Activated CD4-positive, alpha-beta memory T cell treated with anti-CD3 and anti-CD28 coated beads, Interleukin-2, amount 10 ng/mL, durations not matched to agents 7 days and 5 days (primary cell): ENCODE data around the gene MOSPD3. TPM values are rescaled to one million over a fixed set of nuclear protein-coding genes. Genes with fewer than 3 reads are reported as not detected.
A peak's percentile ranks its signal among the peaks of the same experiment; 100 is the strongest.
"Not testable (repeated sequence)": the region's sequence is repeated elsewhere in the genome, so short reads cannot be mapped to it uniquely, and the experiment has no call there.

Experiments used
- CTCF ChIA-PET: fragments of 350-600 bp; sonication (Branson Sonifier 250); formaldehyde crosslinking; loops from one replicate; lab custom pipeline; 2021; ENCODE audit warnings: antibody characterized with exemption, inconsistent platforms; lab: Charles Lee
- POLR2A ChIA-PET: fragments of 350-600 bp; sonication (Branson Sonifier 250); formaldehyde crosslinking; loops from one replicate; lab custom pipeline; 2021; ENCODE audit warnings: antibody characterized with exemption; lab: Charles Lee
- DNase-seq: peaks from one replicate; pipeline ENCODE4 v3.0.0-alpha.2; 2020
- H3K27ac Mint-ChIP-seq: one replicate; pipeline ENCODE4 v1.8.0; 2021; ENCODE audit warnings: mild to moderate bottlenecking, mixed read lengths
- H3K27me3 Mint-ChIP-seq: one replicate; pipeline ENCODE4 v1.8.0; 2021; ENCODE audit warnings: mixed read lengths
- H3K36me3 Mint-ChIP-seq: one replicate; pipeline ENCODE4 v1.8.0; 2021; ENCODE audit warnings: low read depth, mixed read lengths
- H3K4me1 Mint-ChIP-seq: one replicate; pipeline ENCODE4 v1.8.0; 2021; ENCODE audit warnings: mixed read lengths
- H3K4me3 Mint-ChIP-seq: one replicate; pipeline ENCODE4 v1.8.0; 2021; ENCODE audit warnings: mild to moderate bottlenecking, mixed read lengths
- H3K9me3 Mint-ChIP-seq: one replicate; pipeline ENCODE4 v1.8.0; 2021; ENCODE audit warnings: mixed read lengths
- total RNA-seq, 2 experiments: library from RNA; stranded (reverse); gene quantifications; one replicate each; pipeline ENCODE4 v1.2.3, GENCODE V29; 2021

Gene MOSPD3
- 10 to 100 TPM; 47.2 to 53.3 TPM for total RNA-seq

- peak within 1 kb of the TSS; percentile 99 for H3K27ac Mint-ChIP-seq
- peaks cover 2% of the 10 kb centered on the region for H3K27me3 Mint-ChIP-seq
- ChIA-PET CTCF (interaction anchor here (0.9 to 11.9 kb wide), 17 partner anchors 10 to 263 kb away, joined by 3 to 163 read pairs (median 5); partner anchors contain the start of genes FBXO24, LRCH4, POP7 and SRRT), POLR2A (interaction anchor here (0.6 to 8.1 kb wide), 26 partner anchors 9 to 275 kb away, joined by 3 to 140 read pairs (median 5); partner anchors contain the start of genes FBXO24, GNB2, LRCH4 and MEPCE)
- peak; percentile 98 for DNase-seq
- no peaks in the 10 kb centered on the region for H3K9me3 Mint-ChIP-seq
- H3K36me3 Mint-ChIP-seq = peaks cover 15% of the 10 kb centered on the region
- H3K4me3 Mint-ChIP-seq = peak within 1 kb of the TSS; percentile 95
- peaks cover 26% of the 10 kb centered on the region for H3K4me1 Mint-ChIP-seq
Observed at GRCh38 chr7:100611983-100612729, at the start of gene MOSPD3. Gene MOSPD3 (plus strand): TSS chr7:100612540. CDS start chr7:100612792, 252 bp downstream.

DNA sequence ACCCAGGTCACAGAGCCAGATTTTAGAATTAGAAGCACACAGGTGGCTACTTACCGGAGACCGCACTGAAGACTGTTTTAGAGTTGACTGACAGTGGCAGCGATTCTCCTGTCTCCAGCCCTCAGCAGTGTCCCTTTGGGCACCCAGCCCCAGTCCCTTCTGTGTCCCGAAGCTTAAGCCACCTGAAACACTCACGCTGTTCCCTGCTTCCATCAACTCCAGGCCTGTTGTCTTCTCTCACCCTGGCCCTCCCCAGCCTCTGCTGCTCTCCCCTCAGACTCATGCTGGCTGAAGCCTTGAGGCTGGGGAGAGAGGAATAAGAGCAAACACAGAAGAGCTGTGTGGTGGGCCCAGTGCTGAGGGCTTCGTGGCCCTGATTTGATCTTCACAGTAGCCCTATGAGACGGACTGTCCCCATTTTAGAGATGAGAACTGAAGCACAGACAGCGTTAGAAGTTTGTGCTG is 49.2 kb upstream of the MOSPD3 start:
- POLR2A ChIA-PET = interaction anchor here (0.8 to 2.6 kb wide), 2 partner anchors 23 to 85 kb away, joined by 4 to 12 read pairs; partner anchors contain the start of genes FBXO24 and LRCH4

DNA sequence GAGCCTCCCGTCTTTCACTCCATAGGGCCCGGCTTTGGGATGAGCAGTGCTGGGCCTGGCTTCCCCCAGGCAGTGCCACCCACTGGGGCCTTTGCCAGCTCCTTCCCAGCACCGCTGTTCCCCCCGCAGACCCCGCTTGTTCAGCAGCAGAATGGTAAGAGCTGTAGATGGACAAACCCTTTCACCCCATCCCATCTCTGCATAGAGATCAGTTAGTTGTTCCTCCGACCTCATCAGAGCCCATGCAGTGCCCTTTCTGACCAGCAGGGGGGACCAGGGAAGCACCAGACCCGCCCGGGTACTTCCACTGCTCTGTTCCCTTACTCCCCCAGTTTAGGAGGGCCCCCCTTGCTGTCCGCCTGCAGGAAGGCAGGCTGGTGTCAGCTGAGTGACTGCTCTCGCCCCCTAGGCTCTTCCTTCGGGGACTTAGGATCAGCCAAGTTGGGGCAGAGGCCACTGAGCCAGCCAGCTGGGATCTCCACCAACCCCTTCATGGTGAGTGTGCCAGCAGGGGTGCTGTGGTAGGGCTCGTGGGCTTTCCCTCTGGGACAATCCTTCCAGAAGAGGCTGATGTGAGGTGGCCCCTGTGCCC is 48.4 kb upstream of the MOSPD3 start:
- H3K9me3 Mint-ChIP-seq = no peaks in the 10 kb centered on the region
- no peaks in the 10 kb centered on the region for H3K27me3 Mint-ChIP-seq
- peaks cover 28% of the 10 kb centered on the region for H3K4me1 Mint-ChIP-seq
- CTCF ChIA-PET = interaction anchor here (0.7 to 11.1 kb wide), 21 partner anchors 9 to 287 kb away, joined by 3 to 144 read pairs (median 4); partner anchors contain the start of genes AGFG2, FBXO24, GIGYF1 and LRCH4
- peak; percentile 83 for DNase-seq
- POLR2A ChIA-PET = interaction anchor here (0.8 to 2.6 kb wide), 5 partner anchors 19 to 141 kb away, joined by 3 to 12 read pairs (median 4); partner anchors contain the start of genes FBXO24, LRCH4 and POP7
- peak overlapping the region; percentile 49 for H3K27ac Mint-ChIP-seq
- no peak overlapping the region for H3K4me3 Mint-ChIP-seq
- peaks cover 25% of the 10 kb centered on the region for H3K36me3 Mint-ChIP-seq

More for the DNA sequence above, 49.2 kb upstream of the MOSPD3 start:
- no peak for DNase-seq
- H3K4me1 Mint-ChIP-seq = peaks cover 22% of the 10 kb centered on the region
- CTCF ChIA-PET = interaction anchor here (0.8 to 11.1 kb wide), 12 partner anchors 8 to 163 kb away, joined by 3 to 144 read pairs (median 6); partner anchors contain the start of genes AGFG2, FBXO24, GIGYF1 and LRCH4
- no peak overlapping the region for H3K4me3 Mint-ChIP-seq
- H3K9me3 Mint-ChIP-seq = no peaks in the 10 kb centered on the region
- H3K36me3 Mint-ChIP-seq = peaks cover 25% of the 10 kb centered on the region
- no peaks in the 10 kb centered on the region for H3K27me3 Mint-ChIP-seq
- H3K27ac Mint-ChIP-seq = no peak overlapping the region

GRCh38 chr7:100564405-100564804 is 47.9 kb upstream of the MOSPD3 start:
- not testable (repeated sequence) for H3K9me3 Mint-ChIP-seq, DNase-seq, H3K4me3 Mint-ChIP-seq, H3K27ac Mint-ChIP-seq, H3K27me3 Mint-ChIP-seq
- peaks cover 25% of the 10 kb centered on the region for H3K36me3 Mint-ChIP-seq
- H3K4me1 Mint-ChIP-seq = peaks cover 30% of the 10 kb centered on the region
- ChIA-PET POLR2A (interaction anchor here (1.0 to 2.6 kb wide), 5 partner anchors 19 to 141 kb away, joined by 3 to 12 read pairs (median 3); partner anchors contain the start of genes FBXO24, LRCH4 and POP7), CTCF (interaction anchor here (0.6 to 11.1 kb wide), 21 partner anchors 9 to 286 kb away, joined by 3 to 144 read pairs (median 4); partner anchors contain the start of genes AGFG2, FBXO24, GIGYF1 and LRCH4)

GRCh38 chr7:100565133-100565571 is 47.2 kb upstream of the MOSPD3 start:
- ChIA-PET POLR2A (interaction anchor here (0.6 to 2.6 kb wide), 5 partner anchors 18 to 140 kb away, joined by 3 to 12 read pairs (median 3); partner anchors contain the start of genes FBXO24, LRCH4 and POP7), CTCF (interaction anchor here (0.6 to 11.1 kb wide), 14 partner anchors 10 to 285 kb away, joined by 3 to 144 read pairs (median 6); partner anchors contain the start of genes AGFG2, FBXO24, GIGYF1 and LRCH4)
- Mint-ChIP-seq H3K27ac (no peak overlapping the region), H3K4me3 (no peak overlapping the region), H3K36me3 (peaks cover 23% of the 10 kb centered on the region), H3K9me3 (no peaks in the 10 kb centered on the region), H3K27me3 (no peaks in the 10 kb centered on the region), H3K4me1 (peaks cover 34% of the 10 kb centered on the region)
- no peak for DNase-seq

DNA sequence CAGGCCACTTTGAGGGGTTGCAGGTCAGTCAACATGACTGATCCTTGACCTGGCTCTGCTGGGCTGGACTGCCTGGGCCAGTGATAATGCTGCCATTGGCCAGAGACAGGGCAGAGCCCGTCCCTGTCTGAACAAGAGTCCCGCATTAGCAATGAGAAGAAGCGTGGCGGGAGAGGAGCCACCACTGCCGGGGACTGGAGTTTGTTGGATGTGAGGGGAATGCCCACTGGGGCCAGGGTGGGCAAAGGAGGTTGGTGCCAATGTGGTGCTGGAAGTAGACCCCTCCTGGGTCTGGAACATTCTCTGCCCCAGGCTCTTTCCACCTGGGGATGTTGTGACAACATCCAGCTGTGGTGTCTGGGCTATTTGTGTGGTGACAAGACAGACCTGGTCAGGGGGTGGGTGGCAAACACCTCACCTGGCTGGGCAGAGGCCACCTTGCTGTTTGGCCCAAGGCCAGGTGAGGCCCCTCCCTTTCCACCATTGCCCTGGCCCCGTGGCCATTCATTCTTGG is 46.3 kb upstream of the MOSPD3 start:
- Mint-ChIP-seq H3K27me3 (no peaks in the 10 kb centered on the region), H3K9me3 (no peaks in the 10 kb centered on the region), H3K36me3 (peaks cover 19% of the 10 kb centered on the region), H3K4me1 (peaks cover 41% of the 10 kb centered on the region), H3K27ac (no peak overlapping the region), H3K4me3 (no peak overlapping the region)
- POLR2A ChIA-PET = interaction anchor here (0.6 to 2.0 kb wide), 7 partner anchors 15 to 91 kb away, joined by 3 to 7 read pairs (median 4); partner anchors contain the start of genes AGFG2, FBXO24 and LRCH4
- no peak for DNase-seq
- CTCF ChIA-PET = interaction anchor here (1.0 to 11.1 kb wide), 8 partner anchors 20 to 139 kb away, joined by 5 to 144 read pairs (median 6); partner anchors contain the start of genes FBXO24, GIGYF1, LRCH4 and POP7

- CTCF ChIA-PET = interaction anchor here (1.5 kb wide), 1 partner anchor 139 kb away, joined by 6 read pairs; the partner anchor contains the start of gene POP7
- H3K9me3 Mint-ChIP-seq = no peaks in the 10 kb centered on the region
- H3K27me3 Mint-ChIP-seq = no peaks in the 10 kb centered on the region
- DNase-seq = no peak
- POLR2A ChIA-PET = interaction anchor here (0.9 to 2.0 kb wide), 9 partner anchors 14 to 113 kb away, joined by 3 to 7 read pairs (median 4); partner anchors contain the start of genes AGFG2, FBXO24, LRCH4 and TSC22D4
- H3K36me3 Mint-ChIP-seq = peaks cover 21% of the 10 kb centered on the region
- peaks cover 50% of the 10 kb centered on the region for H3K4me1 Mint-ChIP-seq
- H3K4me3 Mint-ChIP-seq = no peak overlapping the region
- peak overlapping the region; percentile 16 for H3K27ac Mint-ChIP-seq
Observed at GRCh38 chr7:100567031-100567730, 45.2 kb upstream of the MOSPD3 start.

DNA sequence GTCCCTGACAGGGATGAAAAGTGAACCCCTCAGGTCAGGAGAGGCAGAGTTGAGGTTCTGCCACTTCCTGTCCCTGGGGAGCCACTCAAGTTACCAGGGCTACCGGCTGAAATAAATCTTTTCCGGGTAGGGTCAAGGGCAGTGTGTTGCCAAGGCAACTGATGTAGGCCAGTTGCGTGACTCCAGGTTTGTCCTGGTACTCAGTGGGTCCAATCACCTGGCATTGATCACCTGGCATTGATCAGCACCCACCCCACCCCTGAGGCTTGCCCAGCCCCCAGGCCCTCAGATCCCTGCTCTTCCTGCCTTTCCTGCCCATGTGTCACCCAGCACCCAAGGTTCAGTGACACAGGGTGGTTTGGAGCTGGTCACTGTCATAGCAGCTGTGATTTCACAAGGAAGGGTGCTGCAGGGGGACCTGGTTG is 44.6 kb upstream of the MOSPD3 start:
- H3K27me3 Mint-ChIP-seq = no peaks in the 10 kb centered on the region
- H3K27ac Mint-ChIP-seq = peak overlapping the region; percentile 40
- no peak for DNase-seq
- POLR2A ChIA-PET = interaction anchor here (1.0 to 2.0 kb wide), 7 partner anchors 16 to 112 kb away, joined by 3 to 7 read pairs (median 4); partner anchors contain the start of genes AGFG2, FBXO24, LRCH4 and TSC22D4
- no peaks in the 10 kb centered on the region for H3K9me3 Mint-ChIP-seq
- H3K4me1 Mint-ChIP-seq = peaks cover 50% of the 10 kb centered on the region
- CTCF ChIA-PET = interaction anchor here (1.5 kb wide), 1 partner anchor 138 kb away, joined by 6 read pairs; the partner anchor contains the start of gene POP7
- H3K4me3 Mint-ChIP-seq = no peak overlapping the region
- H3K36me3 Mint-ChIP-seq = peaks cover 17% of the 10 kb centered on the region

- ChIA-PET CTCF (interaction anchor here (0.7 to 1.6 kb wide), 5 partner anchors 8 to 137 kb away, joined by 3 to 8 read pairs (median 5); partner anchors contain the start of genes FBXO24, LRCH4 and POP7), POLR2A (interaction anchor here (0.7 to 2.0 kb wide), 9 partner anchors 15 to 137 kb away, joined by 3 to 10 read pairs (median 5); partner anchors contain the start of genes AGFG2, FBXO24, LRCH4 and POP7)
- Mint-ChIP-seq H3K4me1 (peaks cover 50% of the 10 kb centered on the region), H3K9me3 (no peaks in the 10 kb centered on the region), H3K4me3 (no peak overlapping the region), H3K36me3 (peaks cover 14% of the 10 kb centered on the region), H3K27ac (peak overlapping the region; percentile 40), H3K27me3 (no peaks in the 10 kb centered on the region)
- DNase-seq = no peak
Observed at GRCh38 chr7:100568176-100568895, 44.0 kb upstream of the MOSPD3 start.
